ENCODE data around the gene GRPEL1.

GRCh38 chr4:7086384-7086783 is 18.5 kb upstream of the GRPEL1 start:
- TF ChIP-seq, protein P1, sequence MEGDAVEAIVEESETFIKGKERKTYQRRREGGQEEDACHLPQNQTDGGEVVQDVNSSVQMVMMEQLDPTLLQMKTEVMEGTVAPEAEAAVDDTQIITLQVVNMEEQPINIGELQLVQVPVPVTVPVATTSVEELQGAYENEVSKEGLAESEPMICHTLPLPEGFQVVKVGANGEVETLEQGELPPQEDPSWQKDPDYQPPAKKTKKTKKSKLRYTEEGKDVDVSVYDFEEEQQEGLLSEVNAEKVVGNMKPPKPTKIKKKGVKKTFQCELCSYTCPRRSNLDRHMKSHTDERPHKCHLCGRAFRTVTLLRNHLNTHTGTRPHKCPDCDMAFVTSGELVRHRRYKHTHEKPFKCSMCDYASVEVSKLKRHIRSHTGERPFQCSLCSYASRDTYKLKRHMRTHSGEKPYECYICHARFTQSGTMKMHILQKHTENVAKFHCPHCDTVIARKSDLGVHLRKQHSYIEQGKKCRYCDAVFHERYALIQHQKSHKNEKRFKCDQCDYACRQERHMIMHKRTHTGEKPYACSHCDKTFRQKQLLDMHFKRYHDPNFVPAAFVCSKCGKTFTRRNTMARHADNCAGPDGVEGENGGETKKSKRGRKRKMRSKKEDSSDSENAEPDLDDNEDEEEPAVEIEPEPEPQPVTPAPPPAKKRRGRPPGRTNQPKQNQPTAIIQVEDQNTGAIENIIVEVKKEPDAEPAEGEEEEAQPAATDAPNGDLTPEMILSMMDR (IDR thresholded peaks at IDR 0.05; ENCODE audit: low read depth, low read length), result no peak
- no peak for TF ChIP-seq EZH2phosphoT487 (IDR thresholded peaks at IDR 0.05; ENCODE audit: low read depth)
